Lung (tissue), 12 donors: ENCODE data around the gene KCNJ6. TPM values are rescaled to one million over a fixed set of nuclear protein-coding genes. Genes with fewer than 3 reads are reported as not detected.

Experiments
- ATAC-seq: fragments of 200-7000 bp; cut with Tn5 transposase; one replicate; pipeline ENCODE4 v1.9.1; 2020; ENCODE audit warnings: moderate number of reproducible peaks; ENCODE audit not compliant: insufficient read depth, low FRiP score
- DNase-seq, 3 donors: peaks; one replicate each; pipeline ENCODE4 v3.0.0-alpha.2; 2013 to 2017
- H3K27ac ChIP-seq, 2 donors: one replicate each; pipeline ENCODE4 v1.5.1; 2013; ENCODE audit warnings: mild to moderate bottlenecking in 2 of 2, moderate library complexity in 2 of 2, control low read depth in 1 of 2, inconsistent platforms in 1 of 2, low read depth in 1 of 2, low read length in 1 of 2
- H3K27me3 ChIP-seq, 3 donors: one replicate each; pipeline ENCODE4 v1.5.1; 2013; ENCODE audit warnings: low read length in 2 of 3; ENCODE audit not compliant: control insufficient read depth in 3 of 3, insufficient read depth in 3 of 3
- H3K36me3 ChIP-seq, 4 donors: one replicate each; pipeline ENCODE4 v1.5.1; 2013; ENCODE audit warnings: low read length in 4 of 4, mild to moderate bottlenecking in 1 of 4, moderate library complexity in 1 of 4; ENCODE audit not compliant: control insufficient read depth in 4 of 4, insufficient read depth in 4 of 4
- H3K4me1 ChIP-seq, 5 donors: one replicate each; pipeline ENCODE4 v1.5.1; 2013; ENCODE audit warnings: low read length in 5 of 5, mild to moderate bottlenecking in 2 of 5, moderate library complexity in 1 of 5; ENCODE audit not compliant: control insufficient read depth in 5 of 5, insufficient read depth in 5 of 5
- H3K4me3 ChIP-seq: one replicate; pipeline ENCODE4 v1.5.1; 2013; ENCODE audit warnings: mild to moderate bottlenecking, control low read depth, moderate library complexity
- H3K9ac ChIP-seq, 2 donors: one replicate each; pipeline ENCODE4 v1.5.1; 2013; ENCODE audit warnings: low read length in 2 of 2, control low read depth in 1 of 2; ENCODE audit not compliant: insufficient read depth in 1 of 2
- H3K9me3 ChIP-seq, 4 donors: one replicate each; pipeline ENCODE4 v1.5.1; 2013; ENCODE audit warnings: low read length in 3 of 4, mild to moderate bottlenecking in 1 of 4, moderate library complexity in 1 of 4; ENCODE audit not compliant: control insufficient read depth in 4 of 4, insufficient read depth in 3 of 4
- CTCF ChIP-seq: IDR thresholded peaks from 2 replicates; pipeline ENCODE4 v1.5.1; 2012; ENCODE audit warnings: mild to moderate bottlenecking; ENCODE audit errors: control extremely low read depth, extremely low read depth
- WGBS, 2 donors: extraction: QIAGEN DNeasy Blood & Tissue Kit; methylation state at CpG; one replicate each; pipeline ENCODE4 v1.1.7; 2013; 5-methylcytosine and 5-hydroxymethylcytosine counted together
- polyA plus RNA-seq, 2 donors: library from polyadenylated mRNA; stranded (reverse); fragments of 200-250 nt; gene quantifications; one replicate each; pipeline ENCODE4 v1.2.1, GENCODE V29; 2013
- total RNA-seq, 2 donors: library from RNA; depleted of rRNA in 1 of 2; stranded (reverse); fragments of >200 nt in 1 of 2; gene quantifications; one replicate each; pipeline ENCODE4 v1.2.1, GENCODE V29; 2014 to 2021
- donor health status: control.
- donor health status: control.
- donor health status: Bipolar disorder and iron deficiency.
- donor health status: healthy.
- donor health status: DM: yes; HTN: yes; CAD: no.

The KCNJ6 gene
- total and polyA plus RNA-seq, 4 donors: 0.01 to 0.31 (median 0.03) TPM

GRCh38 chr21:37656899-37657298, 259.4 kb downstream of the KCNJ6 start:
- H3K27me3 ChIP-seq: no peaks in the 10 kb centered on the region
- WGBS, 2 donors: 88 to 92% methylated on average over 5 of the region's 5 CpGs
- ATAC-seq: no peak
- no peak for DNase-seq
- no peak overlapping the region for H3K27ac ChIP-seq
- H3K9ac ChIP-seq: no peak overlapping the region
- no peaks in the 10 kb centered on the region for H3K9me3 ChIP-seq
- H3K36me3 ChIP-seq: no peaks in the 10 kb centered on the region
- no peak for TF ChIP-seq CTCF
- no peak overlapping the region for H3K4me3 ChIP-seq
- H3K4me1 ChIP-seq: peaks cover 0 to 20% (median 15%) of the 10 kb centered on the region in 5 donors

- Histone ChIP-seq H3K36me3 (no peaks in the 10 kb centered on the region), H3K9me3 (no peaks in the 10 kb centered on the region), H3K27ac (no peak overlapping the region), H3K4me1 (peaks cover 0 to 20% (median 15%) of the 10 kb centered on the region in 5 donors), H3K4me3 (no peak overlapping the region), H3K9ac (no peak overlapping the region), H3K27me3 (no peaks in the 10 kb centered on the region)
- DNase-seq: no peak
- ATAC-seq: no peak
- TF ChIP-seq CTCF: no peak
- WGBS, 2 donors: 83 to 86% methylated on average over 6 of the region's 6 CpGs
These were observed 260.5 kb downstream of the KCNJ6 start for GRCh38 chr21:37655611-37656300.

- TF ChIP-seq CTCF: no peak
- H3K27ac ChIP-seq: no peak overlapping the region
- 95 to 96% methylated on average over 4 of the region's 4 CpGs for WGBS, 2 donors
These were observed 261.7 kb downstream of the KCNJ6 start for GRCh38 chr21:37654596-37654995.

GRCh38 chr21:37653201-37653600, 263.1 kb downstream of the KCNJ6 start:
- Histone ChIP-seq H3K4me1 (peaks cover 0 to 11% (median 1%) of the 10 kb centered on the region in 5 donors), H3K27ac (no peak overlapping the region), H3K4me3 (no peak overlapping the region), H3K9me3 (no peaks in the 10 kb centered on the region), H3K27me3 (no peaks in the 10 kb centered on the region), H3K36me3 (no peaks in the 10 kb centered on the region), H3K9ac (no peak overlapping the region)
- TF ChIP-seq CTCF: no peak
- DNase-seq: no peak
- no peak for ATAC-seq
- WGBS, 2 donors: 80 to 84% methylated on average over 4 of the region's 4 CpGs

More at GRCh38 chr21:37654596-37654995, 261.7 kb downstream of the KCNJ6 start:
- no peak for DNase-seq
- no peak overlapping the region for H3K9ac ChIP-seq
- H3K9me3 ChIP-seq: no peaks in the 10 kb centered on the region
- H3K4me1 ChIP-seq: peaks cover 0 to 16% (median 15%) of the 10 kb centered on the region in 5 donors
- no peak overlapping the region for H3K4me3 ChIP-seq
- ATAC-seq: no peak
- H3K27me3 ChIP-seq: no peaks in the 10 kb centered on the region
- H3K36me3 ChIP-seq: no peaks in the 10 kb centered on the region
